ENCODE data around the gene CEBPZ.
A peak's percentile ranks its signal among the peaks of the same experiment; 100 is the strongest.
"Not testable (repeated sequence)": the region's sequence is repeated elsewhere in the genome, so short reads cannot be mapped to it uniquely, and the experiment has no call there.

CEBPZ gene

GRCh38 chr2:37246205-37246604, 14.8 kb upstream of the CEBPZ start:
- H3K4me1 ChIP-seq (ENCODE audit: control insufficient read depth, low read depth, low read length): no peaks in the 10 kb centered on the region
- H3K27me3 ChIP-seq (ENCODE audit: control insufficient read depth, insufficient read depth, low read length): no peaks in the 10 kb centered on the region
- H3K27ac ChIP-seq (ENCODE audit: low read length): no peak overlapping the region
- H3K9me3 ChIP-seq (ENCODE audit: control insufficient read depth, low read depth, low read length): no peaks in the 10 kb centered on the region
- H3K9ac ChIP-seq (ENCODE audit: low read length): no peak overlapping the region
- H3K4me3 ChIP-seq (ENCODE audit: low read length): no peak overlapping the region
- peaks cover 94% of the 10 kb centered on the region for H3K36me3 ChIP-seq (ENCODE audit: control insufficient read depth, low read depth, low read length)

- no peaks in the 10 kb centered on the region for H3K9me3 ChIP-seq (ENCODE audit: control insufficient read depth, low read depth, low read length)
- no peak overlapping the region for H3K4me3 ChIP-seq (ENCODE audit: low read length)
- H3K9ac ChIP-seq (ENCODE audit: low read length): no peak overlapping the region
- peaks cover 92% of the 10 kb centered on the region for H3K36me3 ChIP-seq (ENCODE audit: control insufficient read depth, low read depth, low read length)
- H3K27ac ChIP-seq (ENCODE audit: low read length): no peak overlapping the region
- no peaks in the 10 kb centered on the region for H3K27me3 ChIP-seq (ENCODE audit: control insufficient read depth, insufficient read depth, low read length)
- no peaks in the 10 kb centered on the region for H3K4me1 ChIP-seq (ENCODE audit: control insufficient read depth, low read depth, low read length)
Observed at GRCh38 chr2:37244755-37245154, 13.4 kb upstream of the CEBPZ start.

- Histone ChIP-seq H3K27ac (ENCODE audit: low read length) (no peak overlapping the region), H3K36me3 (ENCODE audit: control insufficient read depth, low read depth, low read length) (peaks cover 92% of the 10 kb centered on the region), H3K4me1 (ENCODE audit: control insufficient read depth, low read depth, low read length) (no peaks in the 10 kb centered on the region), H3K9me3 (ENCODE audit: control insufficient read depth, low read depth, low read length) (no peaks in the 10 kb centered on the region), H3K9ac (ENCODE audit: low read length) (no peak overlapping the region), H3K4me3 (ENCODE audit: low read length) (no peak overlapping the region), H3K27me3 (ENCODE audit: control insufficient read depth, insufficient read depth, low read length) (no peaks in the 10 kb centered on the region)
Observed at GRCh38 chr2:37244017-37244416, 12.6 kb upstream of the CEBPZ start.

GRCh38 chr2:37243435-37243834, 12.0 kb upstream of the CEBPZ start:
- Histone ChIP-seq H3K36me3 (ENCODE audit: control insufficient read depth, low read depth, low read length) (peaks cover 94% of the 10 kb centered on the region), H3K9me3 (ENCODE audit: control insufficient read depth, low read depth, low read length) (no peaks in the 10 kb centered on the region), H3K9ac (ENCODE audit: low read length) (no peak overlapping the region), H3K27me3 (ENCODE audit: control insufficient read depth, insufficient read depth, low read length) (no peaks in the 10 kb centered on the region), H3K4me1 (ENCODE audit: control insufficient read depth, low read depth, low read length) (no peaks in the 10 kb centered on the region), H3K4me3 (ENCODE audit: low read length) (no peak overlapping the region), H3K27ac (ENCODE audit: low read length) (no peak overlapping the region)

- Histone ChIP-seq H3K9ac (ENCODE audit: low read length) (peak overlapping the region; percentile 86), H3K4me3 (ENCODE audit: low read length) (peak overlapping the region; percentile 93), H3K4me1 (ENCODE audit: control insufficient read depth, low read depth, low read length) (peaks cover 20% of the 10 kb centered on the region), H3K9me3 (ENCODE audit: control insufficient read depth, low read depth, low read length) (no peaks in the 10 kb centered on the region), H3K27me3 (ENCODE audit: control insufficient read depth, insufficient read depth, low read length) (no peaks in the 10 kb centered on the region), H3K27ac (ENCODE audit: low read length) (peak overlapping the region; percentile 37), H3K36me3 (ENCODE audit: control insufficient read depth, low read depth, low read length) (peaks cover 47% of the 10 kb centered on the region)
Observed at GRCh38 chr2:37232131-37232933, 936 bp upstream of the CEBPZ start.

- peaks cover 34% of the 10 kb centered on the region for H3K4me1 ChIP-seq (ENCODE audit: control insufficient read depth, low read depth, low read length)
- no peak overlapping the region for H3K27ac ChIP-seq (ENCODE audit: low read length)
- no peaks in the 10 kb centered on the region for H3K27me3 ChIP-seq (ENCODE audit: control insufficient read depth, insufficient read depth, low read length)
- H3K9ac ChIP-seq (ENCODE audit: low read length): peak overlapping the region; percentile 86
- no peaks in the 10 kb centered on the region for H3K9me3 ChIP-seq (ENCODE audit: control insufficient read depth, low read depth, low read length)
- peak overlapping the region; percentile 93 for H3K4me3 ChIP-seq (ENCODE audit: low read length)
- peaks cover 42% of the 10 kb centered on the region for H3K36me3 ChIP-seq (ENCODE audit: control insufficient read depth, low read depth, low read length)
Observed at GRCh38 chr2:37230581-37230980, 815 bp downstream of the CEBPZ start.

- Histone ChIP-seq H3K27me3 (ENCODE audit: control insufficient read depth, insufficient read depth, low read length) (no peaks in the 10 kb centered on the region), H3K36me3 (ENCODE audit: control insufficient read depth, low read depth, low read length) (peaks cover 39% of the 10 kb centered on the region), H3K4me1 (ENCODE audit: control insufficient read depth, low read depth, low read length) (peaks cover 44% of the 10 kb centered on the region), H3K27ac (ENCODE audit: low read length) (no peak overlapping the region), H3K9ac (ENCODE audit: low read length) (peak overlapping the region; percentile 37), H3K9me3 (ENCODE audit: control insufficient read depth, low read depth, low read length) (no peaks in the 10 kb centered on the region), H3K4me3 (ENCODE audit: low read length) (peak overlapping the region; percentile 93)
Observed at GRCh38 chr2:37228788-37229187, 2.6 kb downstream of the CEBPZ start.

GRCh38 chr2:37226863-37227262, 4.5 kb downstream of the CEBPZ start:
- H3K4me1 ChIP-seq (ENCODE audit: control insufficient read depth, low read depth, low read length): peaks cover 49% of the 10 kb centered on the region
- peak overlapping the region; percentile 42 for H3K27ac ChIP-seq (ENCODE audit: low read length)
- H3K27me3 ChIP-seq (ENCODE audit: control insufficient read depth, insufficient read depth, low read length): no peaks in the 10 kb centered on the region
- H3K9ac ChIP-seq (ENCODE audit: low read length): peak overlapping the region; percentile 5
- H3K9me3 ChIP-seq (ENCODE audit: control insufficient read depth, low read depth, low read length): no peaks in the 10 kb centered on the region
- H3K4me3 ChIP-seq (ENCODE audit: low read length): peak overlapping the region; percentile 57
- peaks cover 58% of the 10 kb centered on the region for H3K36me3 ChIP-seq (ENCODE audit: control insufficient read depth, low read depth, low read length)

GRCh38 chr2:37225129-37225528, 6.3 kb downstream of the CEBPZ start:
- H3K27ac ChIP-seq (ENCODE audit: low read length): peak overlapping the region; percentile 8
- peaks cover 75% of the 10 kb centered on the region for H3K36me3 ChIP-seq (ENCODE audit: control insufficient read depth, low read depth, low read length)
- H3K9ac ChIP-seq (ENCODE audit: low read length): peak overlapping the region; percentile 4
- not testable (repeated sequence) for H3K9me3 ChIP-seq (ENCODE audit: control insufficient read depth, low read depth, low read length); H3K27me3 ChIP-seq (ENCODE audit: control insufficient read depth, insufficient read depth, low read length)
- peak overlapping the region; percentile 7 for H3K4me3 ChIP-seq (ENCODE audit: low read length)
- peaks cover 49% of the 10 kb centered on the region for H3K4me1 ChIP-seq (ENCODE audit: control insufficient read depth, low read depth, low read length)

- Histone ChIP-seq H3K4me3 (ENCODE audit: low read length) (no peak overlapping the region), H3K27me3 (ENCODE audit: control insufficient read depth, insufficient read depth, low read length) (no peaks in the 10 kb centered on the region), H3K9me3 (ENCODE audit: control insufficient read depth, low read depth, low read length) (no peaks in the 10 kb centered on the region), H3K27ac (ENCODE audit: low read length) (no peak overlapping the region), H3K36me3 (ENCODE audit: control insufficient read depth, low read depth, low read length) (peaks cover 81% of the 10 kb centered on the region), H3K4me1 (ENCODE audit: control insufficient read depth, low read depth, low read length) (peaks cover 43% of the 10 kb centered on the region), H3K9ac (ENCODE audit: low read length) (no peak overlapping the region)
Observed at GRCh38 chr2:37224063-37224462, 7.3 kb downstream of the CEBPZ start.

GRCh38 chr2:37223131-37223530, 8.3 kb downstream of the CEBPZ start:
- no peaks in the 10 kb centered on the region for H3K9me3 ChIP-seq (ENCODE audit: control insufficient read depth, low read depth, low read length)
- H3K4me1 ChIP-seq (ENCODE audit: control insufficient read depth, low read depth, low read length): peaks cover 41% of the 10 kb centered on the region
- peak overlapping the region; percentile 31 for H3K27ac ChIP-seq (ENCODE audit: low read length)
- no peaks in the 10 kb centered on the region for H3K27me3 ChIP-seq (ENCODE audit: control insufficient read depth, insufficient read depth, low read length)
- H3K4me3 ChIP-seq (ENCODE audit: low read length): no peak overlapping the region
- H3K9ac ChIP-seq (ENCODE audit: low read length): no peak overlapping the region
- H3K36me3 ChIP-seq (ENCODE audit: control insufficient read depth, low read depth, low read length): peaks cover 81% of the 10 kb centered on the region

GRCh38 chr2:37219046-37219445, 12.3 kb downstream of the CEBPZ start:
- H3K4me1 ChIP-seq (ENCODE audit: control insufficient read depth, low read depth, low read length): peaks cover 8% of the 10 kb centered on the region
- no peak overlapping the region for H3K9ac ChIP-seq (ENCODE audit: low read length)
- H3K36me3 ChIP-seq (ENCODE audit: control insufficient read depth, low read depth, low read length): peaks cover 94% of the 10 kb centered on the region
- no peak overlapping the region for H3K27ac ChIP-seq (ENCODE audit: low read length)
- H3K27me3 ChIP-seq (ENCODE audit: control insufficient read depth, insufficient read depth, low read length): no peaks in the 10 kb centered on the region
- no peaks in the 10 kb centered on the region for H3K9me3 ChIP-seq (ENCODE audit: control insufficient read depth, low read depth, low read length)
- H3K4me3 ChIP-seq (ENCODE audit: low read length): no peak overlapping the region

Data from iPS-18a (cell line).